MM.1S (cell line): ENCODE measurements around the gene ZBTB38.

Experiments
- DNase-seq: peaks from one replicate; pipeline ENCODE4 v3.0.0-alpha.2; 2015
- H2AFZ ChIP-seq: fragments of 300-600 bp; sonication (generic); 2 replicates; pipeline ENCODE4 v1.6.0; 2016; ENCODE audit warnings: antibody characterized with exemption, low read length
- H3F3A ChIP-seq: fragments of 300-600 bp; sonication (generic); 2 replicates; pipeline ENCODE4 v1.6.1; 2016; ENCODE audit warnings: mild to moderate bottlenecking, antibody characterized with exemption, low read length, moderate library complexity, mixed read lengths; ENCODE audit not compliant: insufficient read depth
- H3K27ac ChIP-seq: fragments of 300-600 bp; sonication (generic); 2 replicates; pipeline ENCODE4 v1.5.1; 2016; ENCODE audit warnings: mild to moderate bottlenecking, low read length
- H3K27me3 ChIP-seq: fragments of 300-600 bp; sonication (generic); replicated peaks from 2 replicates; pipeline ENCODE4 v1.6.0; 2016; ENCODE audit warnings: low read length; ENCODE audit not compliant: insufficient read depth
- H3K36me3 ChIP-seq: fragments of 300-600 bp; sonication (generic); replicated peaks from 2 replicates; pipeline ENCODE4 v1.6.1; 2016; ENCODE audit warnings: mild to moderate bottlenecking, low read length, mixed read lengths; ENCODE audit not compliant: insufficient read depth
- H3K4me1 ChIP-seq: fragments of 300-600 bp; sonication (generic); 2 replicates; pipeline ENCODE4 v1.6.1; 2016; ENCODE audit warnings: low read length, mixed read lengths
- H3K4me2 ChIP-seq: fragments of 300-600 bp; sonication (generic); 2 replicates; pipeline ENCODE4 v1.6.0; 2016; ENCODE audit warnings: low read depth, low read length
- H3K4me3 ChIP-seq: fragments of 300-600 bp; sonication (generic); 2 replicates; pipeline ENCODE4 v1.5.1; 2016; ENCODE audit warnings: low read length, mixed read lengths
- H3K79me2 ChIP-seq: fragments of 300-600 bp; sonication (generic); 2 replicates; pipeline ENCODE4 v1.6.1; 2016; ENCODE audit warnings: mixed run types, low read length, mixed read lengths
- H3K9ac ChIP-seq: fragments of 300-600 bp; sonication (generic); 2 replicates; pipeline ENCODE4 v1.6.1; 2016; ENCODE audit warnings: low read length, mixed read lengths
- H3K9me2 ChIP-seq: fragments of 300-600 bp; sonication (generic); replicated peaks from 2 replicates; pipeline ENCODE4 v1.6.1; 2016; ENCODE audit warnings: mild to moderate bottlenecking, low read length, mixed read lengths; ENCODE audit not compliant: insufficient read depth
- H3K9me3 ChIP-seq: fragments of 300-600 bp; sonication (generic); replicated peaks from 2 replicates; pipeline ENCODE4 v1.6.1; 2016; ENCODE audit warnings: mild to moderate bottlenecking, low read length, mixed read lengths; ENCODE audit not compliant: insufficient read depth
- H4K20me1 ChIP-seq: fragments of 300-600 bp; sonication (generic); 2 replicates; pipeline ENCODE4 v1.6.1; 2016; ENCODE audit warnings: mild to moderate bottlenecking, low read length, moderate library complexity, mixed read lengths; ENCODE audit not compliant: insufficient read depth
- EZH2 ChIP-seq: fragments of 300-600 bp; sonication (generic); optimal IDR thresholded peaks from 2 replicates; pipeline ENCODE3; 2017; ENCODE audit warnings: low read depth, mild to moderate bottlenecking, antibody characterized with exemption, low read length, mixed read lengths
- EZH2phosphoT487 ChIP-seq: fragments of 300-600 bp; sonication (generic); IDR thresholded peaks from 2 replicates; pipeline ENCODE4 v1.6.1; 2018; ENCODE audit warnings: antibody characterized with exemption, low read length
- TF ChIP-seq, protein P1 (sequence below): fragments of 300-600 bp; sonication (generic); IDR thresholded peaks from 2 replicates; pipeline ENCODE4 v1.5.1; 2016; ENCODE audit warnings: antibody characterized with exemption, low read length, mixed read lengths

The ZBTB38 gene

DNA sequence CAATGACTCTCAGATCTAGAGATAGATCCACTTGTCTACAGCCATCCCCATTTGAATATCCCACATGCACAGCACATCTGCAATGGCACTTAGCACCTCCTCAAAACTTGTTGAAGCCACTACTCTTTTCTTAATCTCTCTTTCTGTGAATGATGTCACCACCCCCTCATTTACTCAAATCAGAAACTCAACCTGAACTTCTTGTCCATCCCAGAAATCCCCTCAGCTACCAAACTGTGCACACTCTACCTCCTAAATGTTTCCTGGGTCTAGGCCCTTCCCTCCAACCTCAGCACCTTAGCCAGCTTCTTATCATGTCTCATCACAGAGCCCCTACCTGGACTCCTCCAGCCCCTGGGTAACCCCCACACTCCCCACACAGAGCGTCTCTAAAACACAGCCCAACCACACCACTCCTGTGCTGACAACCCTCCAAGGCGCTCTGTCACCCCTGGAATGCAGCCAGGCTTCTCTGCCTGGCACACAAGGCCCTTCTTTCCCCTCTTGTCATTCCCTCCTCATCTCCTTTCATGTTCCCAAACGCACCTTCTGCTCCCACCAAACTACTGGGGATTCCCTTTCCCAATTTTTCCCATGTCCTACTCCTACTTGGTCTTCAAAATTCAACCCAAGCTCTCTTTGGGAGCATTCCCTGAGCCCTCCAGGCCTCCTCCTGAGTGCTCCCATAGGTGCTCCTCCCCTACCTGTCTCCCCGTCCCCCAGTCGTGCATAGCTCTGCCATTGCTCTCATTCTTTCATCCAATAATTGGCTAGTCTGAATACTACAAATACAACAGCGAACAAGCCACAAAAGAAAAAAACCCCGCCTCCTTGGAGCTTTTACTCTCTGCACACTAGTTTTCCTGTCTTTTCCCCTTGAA is 39.8 kb upstream of the ZBTB38 start:
- no peaks in the 10 kb centered on the region for H3K9me3 ChIP-seq
- H3K4me3 ChIP-seq, result no peak overlapping the region
- TF ChIP-seq EZH2 (no peak), EZH2phosphoT487 (no peak)
- TF ChIP-seq, protein P1, sequence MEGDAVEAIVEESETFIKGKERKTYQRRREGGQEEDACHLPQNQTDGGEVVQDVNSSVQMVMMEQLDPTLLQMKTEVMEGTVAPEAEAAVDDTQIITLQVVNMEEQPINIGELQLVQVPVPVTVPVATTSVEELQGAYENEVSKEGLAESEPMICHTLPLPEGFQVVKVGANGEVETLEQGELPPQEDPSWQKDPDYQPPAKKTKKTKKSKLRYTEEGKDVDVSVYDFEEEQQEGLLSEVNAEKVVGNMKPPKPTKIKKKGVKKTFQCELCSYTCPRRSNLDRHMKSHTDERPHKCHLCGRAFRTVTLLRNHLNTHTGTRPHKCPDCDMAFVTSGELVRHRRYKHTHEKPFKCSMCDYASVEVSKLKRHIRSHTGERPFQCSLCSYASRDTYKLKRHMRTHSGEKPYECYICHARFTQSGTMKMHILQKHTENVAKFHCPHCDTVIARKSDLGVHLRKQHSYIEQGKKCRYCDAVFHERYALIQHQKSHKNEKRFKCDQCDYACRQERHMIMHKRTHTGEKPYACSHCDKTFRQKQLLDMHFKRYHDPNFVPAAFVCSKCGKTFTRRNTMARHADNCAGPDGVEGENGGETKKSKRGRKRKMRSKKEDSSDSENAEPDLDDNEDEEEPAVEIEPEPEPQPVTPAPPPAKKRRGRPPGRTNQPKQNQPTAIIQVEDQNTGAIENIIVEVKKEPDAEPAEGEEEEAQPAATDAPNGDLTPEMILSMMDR, result no peak
- H3K27ac ChIP-seq, result no peak overlapping the region
- H3K4me1 ChIP-seq, result no peaks in the 10 kb centered on the region
- no peaks in the 10 kb centered on the region for H3K9me2 ChIP-seq
- H3K4me2 ChIP-seq, result no peak overlapping the region
- no peaks in the 10 kb centered on the region for H3K36me3 ChIP-seq
- H3F3A ChIP-seq, result no peaks in the 10 kb centered on the region
- H3K27me3 ChIP-seq, result no peaks in the 10 kb centered on the region
- no peak for DNase-seq
- H4K20me1 ChIP-seq, result no peaks in the 10 kb centered on the region
- H2AFZ ChIP-seq, result no peak overlapping the region
- H3K9ac ChIP-seq, result no peak overlapping the region
- no peaks in the 10 kb centered on the region for H3K79me2 ChIP-seq

DNA sequence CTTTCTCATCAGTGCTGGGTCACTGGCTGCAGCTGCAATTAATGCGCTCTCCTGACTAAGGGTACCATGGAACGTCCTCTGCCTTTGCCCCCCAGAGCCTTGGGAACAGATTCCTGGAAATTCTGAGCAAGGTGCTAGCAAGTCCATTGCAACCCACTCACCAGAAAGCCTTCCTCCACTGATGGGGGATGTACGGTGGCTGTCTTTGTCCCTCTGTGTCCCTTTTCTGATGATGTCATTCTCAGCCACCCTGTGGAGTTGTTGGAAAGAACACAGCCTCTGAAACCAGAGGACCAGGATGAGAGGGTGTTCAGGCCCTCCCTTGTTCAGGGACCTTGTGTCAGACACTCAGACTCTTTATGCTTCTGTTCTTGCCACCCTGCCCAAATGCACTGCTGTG is 38.1 kb upstream of the ZBTB38 start:
- H3K9ac ChIP-seq, result no peak overlapping the region
- no peak for DNase-seq
- no peak for TF ChIP-seq EZH2phosphoT487
- no peak for TF ChIP-seq EZH2
- TF ChIP-seq, protein P1, result no peak
- H4K20me1 ChIP-seq, result no peaks in the 10 kb centered on the region
- H3K27me3 ChIP-seq, result no peaks in the 10 kb centered on the region
- H3F3A ChIP-seq, result no peaks in the 10 kb centered on the region
- no peaks in the 10 kb centered on the region for H3K36me3 ChIP-seq
- H3K79me2 ChIP-seq, result no peaks in the 10 kb centered on the region
- H3K27ac ChIP-seq, result no peak overlapping the region
- no peak overlapping the region for H3K4me3 ChIP-seq
- H3K9me2 ChIP-seq, result no peaks in the 10 kb centered on the region
- H3K9me3 ChIP-seq, result no peaks in the 10 kb centered on the region
- no peak overlapping the region for H2AFZ ChIP-seq
- H3K4me2 ChIP-seq, result no peak overlapping the region
- H3K4me1 ChIP-seq, result no peaks in the 10 kb centered on the region

DNA sequence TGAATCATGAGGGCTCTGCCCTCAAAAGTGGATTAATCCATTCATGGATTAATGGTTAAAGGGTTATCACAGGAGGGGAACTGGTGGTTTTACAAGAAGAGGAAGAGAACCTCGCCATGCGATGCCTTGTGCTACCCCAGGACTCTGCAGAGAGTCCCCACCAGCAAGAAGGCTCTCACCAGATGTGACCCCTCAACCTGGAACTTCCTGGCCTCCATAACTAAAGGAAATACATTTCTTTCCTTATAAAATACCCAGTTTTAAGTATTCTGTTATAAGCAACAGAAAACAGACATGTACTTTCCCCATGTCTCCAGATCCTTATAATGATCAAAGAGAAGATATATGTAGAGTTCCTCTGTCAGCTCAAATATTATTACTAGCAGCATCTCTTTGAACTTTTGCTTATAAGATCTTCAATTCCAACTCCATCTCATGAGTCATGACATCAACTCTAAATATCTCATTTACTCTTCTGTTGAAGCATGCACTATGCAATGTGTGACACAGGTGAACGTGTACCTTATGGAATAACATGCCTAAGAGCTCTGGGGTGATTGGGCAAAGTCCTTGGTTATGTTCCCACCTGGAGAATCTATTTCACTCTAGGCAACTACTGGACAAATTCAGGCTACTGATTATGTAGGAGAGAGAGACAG is 37.5 kb upstream of the ZBTB38 start:
- H3K36me3 ChIP-seq, result no peaks in the 10 kb centered on the region
- no peaks in the 10 kb centered on the region for H3K9me3 ChIP-seq
- H3K27me3 ChIP-seq, result no peaks in the 10 kb centered on the region
- H4K20me1 ChIP-seq, result no peaks in the 10 kb centered on the region
- no peak overlapping the region for H3K4me3 ChIP-seq
- no peaks in the 10 kb centered on the region for H3F3A ChIP-seq
- no peaks in the 10 kb centered on the region for H3K4me1 ChIP-seq
- H3K79me2 ChIP-seq, result no peaks in the 10 kb centered on the region
- H3K27ac ChIP-seq, result no peak overlapping the region
- TF ChIP-seq EZH2phosphoT487, result no peak
- TF ChIP-seq, protein P1, result no peak
- TF ChIP-seq EZH2, result no peak
- H2AFZ ChIP-seq, result no peak overlapping the region
- DNase-seq, result no peak
- no peak overlapping the region for H3K9ac ChIP-seq
- H3K9me2 ChIP-seq, result no peaks in the 10 kb centered on the region
- H3K4me2 ChIP-seq, result no peak overlapping the region
